Measurements from ENCODE around the gene XYLT2. TPM values are rescaled to one million over a fixed set of nuclear protein-coding genes. Genes with fewer than 3 reads are reported as not detected.
"Not testable (repeated sequence)": the region's sequence is repeated elsewhere in the genome, so short reads cannot be mapped to it uniquely, and the experiment has no call there.

Gene XYLT2
- total RNA-seq, 1 experiment from 2014 or later, result 41.8 TPM

GRCh38 chr17:50389534-50389933 is 43.6 kb downstream of the XYLT2 start:
- peaks cover 100% of the 10 kb centered on the region for H3K36me3 ChIP-seq

GRCh38 chr17:50392621-50393020 is 46.7 kb downstream of the XYLT2 start:
- DNase-seq (ENCODE audit: low read depth in 1 of 2, low spot score in 2 of 2), result no peak
- Histone ChIP-seq H3K4me1 (replicated peaks) (peaks cover 15% of the 10 kb centered on the region), H3K36me3 (peaks cover 95% of the 10 kb centered on the region)

More at GRCh38 chr17:50389534-50389933, 43.6 kb downstream of the XYLT2 start:
- no peak overlapping the region for H3K27ac ChIP-seq
- H3K4me1 ChIP-seq (replicated peaks), result no peaks in the 10 kb centered on the region
- DNase-seq (ENCODE audit: low read depth in 1 of 2, low spot score in 2 of 2), result no peak
- H3K9me3 ChIP-seq (replicated peaks), result no peaks in the 10 kb centered on the region
- H3K4me3 ChIP-seq, result no peak overlapping the region
- no peaks in the 10 kb centered on the region for H3K27me3 ChIP-seq (replicated peaks)

GRCh38 chr17:50393700-50394099 is 47.8 kb downstream of the XYLT2 start:
- no peak for DNase-seq (ENCODE audit: low read depth in 1 of 2, low spot score in 2 of 2)
- H3K9me3 ChIP-seq (replicated peaks), result no peaks in the 10 kb centered on the region
- no peak overlapping the region for H3K4me3 ChIP-seq
- peaks cover 18% of the 10 kb centered on the region for H3K4me1 ChIP-seq (replicated peaks)
- no peak overlapping the region for H3K27ac ChIP-seq
- H3K27me3 ChIP-seq (replicated peaks), result no peaks in the 10 kb centered on the region
- peaks cover 84% of the 10 kb centered on the region for H3K36me3 ChIP-seq

More at GRCh38 chr17:50392621-50393020, 46.7 kb downstream of the XYLT2 start:
- no peak overlapping the region for H3K27ac ChIP-seq
- H3K27me3 ChIP-seq (replicated peaks), result no peaks in the 10 kb centered on the region
- no peaks in the 10 kb centered on the region for H3K9me3 ChIP-seq (replicated peaks)
- H3K4me3 ChIP-seq, result no peak overlapping the region

- H3K27me3 ChIP-seq (replicated peaks), result no peaks in the 10 kb centered on the region
- H3K9me3 ChIP-seq (replicated peaks), result 0 out of 2 replicates have a peak, but pooled peaks cover 3% of the 10 kb centered on the region
- H3K36me3 ChIP-seq, result peaks cover 74% of the 10 kb centered on the region
- no peak overlapping the region for H3K27ac ChIP-seq
- no peak for DNase-seq (ENCODE audit: low read depth in 1 of 2, low spot score in 2 of 2)
- peaks cover 18% of the 10 kb centered on the region for H3K4me1 ChIP-seq (replicated peaks)
- H3K4me3 ChIP-seq, result no peak overlapping the region
Measured at GRCh38 chr17:50394711-50395110, 48.8 kb downstream of the XYLT2 start.

- H3K9me3 ChIP-seq (replicated peaks), result 0 out of 2 replicates have a peak, but pooled peaks cover 3% of the 10 kb centered on the region
- peak overlapping the region; percentile 78 for H3K27ac ChIP-seq
- peaks cover 18% of the 10 kb centered on the region for H3K4me1 ChIP-seq (replicated peaks)
- no peaks in the 10 kb centered on the region for H3K27me3 ChIP-seq (replicated peaks)
- DNase-seq (ENCODE audit: low read depth in 1 of 2, low spot score in 2 of 2), result peak; percentile 66 to 76
- peak overlapping the region; percentile 79 for H3K4me3 ChIP-seq
- peaks cover 56% of the 10 kb centered on the region for H3K36me3 ChIP-seq
Measured at GRCh38 chr17:50396261-50397110, 50.6 kb downstream of the XYLT2 start.

- DNase-seq (ENCODE audit: low read depth in 1 of 2, low spot score in 2 of 2), result peak; percentile 93 to 95
- H3K9me3 ChIP-seq (replicated peaks), result 0 out of 2 replicates have a peak, but pooled peaks cover 3% of the 10 kb centered on the region
- H3K27ac ChIP-seq, result peak within 1 kb of the TSS; percentile 78
- peaks cover 48% of the 10 kb centered on the region for H3K36me3 ChIP-seq
- H3K27me3 ChIP-seq (replicated peaks), result no peaks in the 10 kb centered on the region
- H3K4me3 ChIP-seq, result peak within 1 kb of the TSS; percentile 79
- H3K4me1 ChIP-seq (replicated peaks), result peaks cover 18% of the 10 kb centered on the region
Measured at GRCh38 chr17:50397111-50397918, 51.4 kb downstream of the XYLT2 start, which contains the start of gene LRRC59. TSS of gene LRRC59 (minus strand) at chr17:50397523. CDS start at chr17:50397317, 206 bp downstream.

GRCh38 chr17:50397919-50398285 is 52.0 kb downstream of the XYLT2 start:
- no peak for DNase-seq (ENCODE audit: low read depth in 1 of 2, low spot score in 2 of 2)
- H3K9me3 ChIP-seq (replicated peaks), result 0 out of 2 replicates have a peak, but pooled peaks cover 3% of the 10 kb centered on the region
- H3K27ac ChIP-seq, result no peak overlapping the region
- peak overlapping the region; percentile 79 for H3K4me3 ChIP-seq
- peaks cover 18% of the 10 kb centered on the region for H3K4me1 ChIP-seq (replicated peaks)
- peaks cover 42% of the 10 kb centered on the region for H3K36me3 ChIP-seq
- no peaks in the 10 kb centered on the region for H3K27me3 ChIP-seq (replicated peaks)

GRCh38 chr17:50398672-50399071 is 52.7 kb downstream of the XYLT2 start:
- H3K27ac ChIP-seq; DNase-seq (ENCODE audit: low read depth in 1 of 2, low spot score in 2 of 2); H3K4me3 ChIP-seq; H3K27me3 ChIP-seq (replicated peaks); H3K9me3 ChIP-seq (replicated peaks): not testable (repeated sequence)
- Histone ChIP-seq H3K36me3 (peaks cover 34% of the 10 kb centered on the region), H3K4me1 (replicated peaks) (peaks cover 18% of the 10 kb centered on the region)

GRCh38 chr17:50399591-50399990 is 53.7 kb downstream of the XYLT2 start:
- H3K9me3 ChIP-seq (replicated peaks); H3K4me3 ChIP-seq; DNase-seq (ENCODE audit: low read depth in 1 of 2, low spot score in 2 of 2); H3K27ac ChIP-seq; H3K27me3 ChIP-seq (replicated peaks): not testable (repeated sequence)
- Histone ChIP-seq H3K4me1 (replicated peaks) (peaks cover 18% of the 10 kb centered on the region), H3K36me3 (peaks cover 25% of the 10 kb centered on the region)

GRCh38 chr17:50405351-50405750 is 59.4 kb downstream of the XYLT2 start:
- H3K27ac ChIP-seq; DNase-seq (ENCODE audit: low read depth in 1 of 2, low spot score in 2 of 2); H3K36me3 ChIP-seq; H3K4me1 ChIP-seq (replicated peaks); H3K9me3 ChIP-seq (replicated peaks); H3K4me3 ChIP-seq: not testable (repeated sequence)
- H3K27me3 ChIP-seq (replicated peaks), result peaks cover 18% of the 10 kb centered on the region

- DNase-seq (ENCODE audit: low read depth in 1 of 2, low spot score in 2 of 2), result no peak
- peaks cover 19% of the 10 kb centered on the region for H3K27me3 ChIP-seq (replicated peaks)
- H3K36me3 ChIP-seq, result no peaks in the 10 kb centered on the region
- no peaks in the 10 kb centered on the region for H3K4me1 ChIP-seq (replicated peaks)
- no peak overlapping the region for H3K27ac ChIP-seq
- no peaks in the 10 kb centered on the region for H3K9me3 ChIP-seq (replicated peaks)
- no peak overlapping the region for H3K4me3 ChIP-seq
Measured at GRCh38 chr17:50406578-50406977, 60.7 kb downstream of the XYLT2 start.

GRCh38 chr17:50407921-50408320 is 62.0 kb downstream of the XYLT2 start:
- Histone ChIP-seq H3K4me3 (no peak overlapping the region), H3K27ac (no peak overlapping the region), H3K9me3 (replicated peaks) (no peaks in the 10 kb centered on the region; the same call in 1 of the 2 replicates), H3K4me1 (replicated peaks) (no peaks in the 10 kb centered on the region), H3K27me3 (replicated peaks) (peaks cover 19% of the 10 kb centered on the region), H3K36me3 (no peaks in the 10 kb centered on the region)
- DNase-seq (ENCODE audit: low read depth in 1 of 2, low spot score in 2 of 2), result no peak
